ENCODE measurements around the gene SLC6A18.
"Not testable (repeated sequence)": the region's sequence is repeated elsewhere in the genome, so short reads cannot be mapped to it uniquely, and the experiment has no call there.

Gene SLC6A18

GRCh38 chr5:1226231-1226630 lies 1.1 kb downstream of the SLC6A18 start:
- TF ChIP-seq CTCF (conservative IDR thresholded peaks at IDR 0.05; ENCODE audit: low read depth, low read length), result no peak
- DNase-seq (ENCODE audit: low read depth), result no peak
- no peak overlapping the region for H3K4me3 ChIP-seq (ENCODE audit: low read depth, low read length)

- no peak for TF ChIP-seq CTCF (conservative IDR thresholded peaks at IDR 0.05; ENCODE audit: low read depth, low read length)
Measured at GRCh38 chr5:1226839-1227581, 1.8 kb downstream of the SLC6A18 start.

GRCh38 chr5:1227667-1228066 lies 2.5 kb downstream of the SLC6A18 start:
- no peak overlapping the region for H3K4me3 ChIP-seq (ENCODE audit: low read depth, low read length)
- TF ChIP-seq CTCF (conservative IDR thresholded peaks at IDR 0.05; ENCODE audit: low read depth, low read length), result no peak
- no peak for DNase-seq (ENCODE audit: low read depth)

More at GRCh38 chr5:1226839-1227581, 1.8 kb downstream of the SLC6A18 start:
- no peak for DNase-seq (ENCODE audit: low read depth)
- no peak overlapping the region for H3K4me3 ChIP-seq (ENCODE audit: low read depth, low read length)

GRCh38 chr5:1228120-1228519 lies 2.9 kb downstream of the SLC6A18 start:
- no peak overlapping the region for H3K4me3 ChIP-seq (ENCODE audit: low read depth, low read length)
- no peak for DNase-seq (ENCODE audit: low read depth)
- TF ChIP-seq CTCF (conservative IDR thresholded peaks at IDR 0.05; ENCODE audit: low read depth, low read length), result no peak

- not testable (repeated sequence) for H3K4me3 ChIP-seq (ENCODE audit: low read depth, low read length); DNase-seq (ENCODE audit: low read depth)
Measured at GRCh38 chr5:1229023-1229422, 3.8 kb downstream of the SLC6A18 start.

- H3K4me3 ChIP-seq (ENCODE audit: low read depth, low read length), result no peak overlapping the region
- no peak for DNase-seq (ENCODE audit: low read depth)
- no peak for TF ChIP-seq CTCF (conservative IDR thresholded peaks at IDR 0.05; ENCODE audit: low read depth, low read length)
Measured at GRCh38 chr5:1229822-1230221, 4.6 kb downstream of the SLC6A18 start.

- no peak overlapping the region for H3K4me3 ChIP-seq (ENCODE audit: low read depth, low read length)
- no peak for DNase-seq (ENCODE audit: low read depth)
- no peak for TF ChIP-seq CTCF (conservative IDR thresholded peaks at IDR 0.05; ENCODE audit: low read depth, low read length)
Measured at GRCh38 chr5:1230551-1230950, 5.4 kb downstream of the SLC6A18 start.

Data from choroid plexus epithelial cell (primary cell).